IMR-90 (cell line): ENCODE measurements around the gene SSR2. TPM values are rescaled to one million over a fixed set of nuclear protein-coding genes. Genes with fewer than 3 reads are reported as not detected.
A peak's percentile ranks its signal among the peaks of the same experiment; 100 is the strongest.

Experiments
- ATAC-seq: fragments of 200-7000 bp; cut with Tn5 transposase; 2 replicates; pipeline ENCODE4 v1.9.1; 2020; ENCODE audit warnings: low read depth, mild to moderate bottlenecking, moderate library complexity
- BruUV-seq: library from RNA; stranded (reverse); fragments of 400-500 nt; replicated peaks from 2 replicates; lab custom pipeline; 2021; lab: Mats Ljungman, UMichigan
- CTCF ChIA-PET: fragments of 300-600 bp; formaldehyde crosslinking; extraction: SDS; loops from one replicate; lab custom pipeline; 2021; ENCODE audit warnings: antibody characterized with exemption; lab: Yijun Ruan, JAX
- POLR2A ChIA-PET: fragments of 300-600 bp; sonication (Branson Sonifier 250); formaldehyde crosslinking; loops from one replicate; lab custom pipeline; 2022; ENCODE audit warnings: antibody characterized with exemption; ENCODE audit not compliant: unreplicated experiment; lab: Charles Lee
- DNase-seq: peaks from one replicate; pipeline ENCODE4 v3.0.0; 2013
- H2AFZ ChIP-seq: replicated peaks from 2 replicates; pipeline ENCODE3; 2013; ENCODE audit warnings: low read length, mild to moderate bottlenecking; ENCODE audit not compliant: poor library complexity
- H2AK5ac ChIP-seq: 2 replicates; pipeline ENCODE4 v1.6.1; 2013; ENCODE audit warnings: low read depth, low read length, inconsistent platforms
- H2AK9ac ChIP-seq: replicated peaks from 2 replicates; pipeline ENCODE3; 2013; ENCODE audit warnings: mild to moderate bottlenecking, low read depth, low read length, moderate library complexity; ENCODE audit not compliant: poor library complexity
- H2BK120ac ChIP-seq: 2 replicates; pipeline ENCODE4 v1.6.1; 2013; ENCODE audit warnings: low read depth, low read length, inconsistent platforms
- H2BK15ac ChIP-seq: 3 replicates; pipeline ENCODE4 v1.6.1; 2013; ENCODE audit warnings: low read depth, low read length, inconsistent platforms
- H2BK20ac ChIP-seq: 2 replicates; pipeline ENCODE4 v1.6.1; 2013; ENCODE audit warnings: low read depth, mild to moderate bottlenecking, inconsistent platforms, low read length, moderate library complexity
- H2BK5ac ChIP-seq: 2 replicates; pipeline ENCODE4 v1.6.1; 2013; ENCODE audit warnings: mild to moderate bottlenecking, low read depth, low read length, inconsistent platforms; ENCODE audit not compliant: poor library complexity, severe bottlenecking
- H3K14ac ChIP-seq: replicated peaks from 2 replicates; pipeline ENCODE4 v1.6.1; 2013; ENCODE audit warnings: low read depth, low read length, inconsistent platforms
- H3K18ac ChIP-seq: 2 replicates; pipeline ENCODE4 v1.6.1; 2013; ENCODE audit warnings: low read depth, low read length, control low read depth
- H3K23ac ChIP-seq: 2 replicates; pipeline ENCODE4 v1.6.1; 2013; ENCODE audit warnings: low read depth, low read length, inconsistent platforms
- H3K27ac ChIP-seq: 2 replicates; pipeline ENCODE4 v1.5.1; 2013; ENCODE audit warnings: mild to moderate bottlenecking, control low read depth, low read length; ENCODE audit not compliant: insufficient read depth
- H3K27me3 ChIP-seq: 2 replicates; pipeline ENCODE4 v1.6.1; 2013; ENCODE audit warnings: low read length; ENCODE audit not compliant: control insufficient read depth, insufficient read depth
- H3K36me3 ChIP-seq: 2 replicates; pipeline ENCODE4 v1.6.1; 2013; ENCODE audit warnings: low read length, mixed read lengths; ENCODE audit not compliant: control insufficient read depth, insufficient read depth
- H3K4ac ChIP-seq: 2 replicates; pipeline ENCODE4 v1.6.1; 2013; ENCODE audit warnings: low read depth, low read length, inconsistent platforms
- H3K4me1 ChIP-seq: 2 replicates; pipeline ENCODE4 v1.6.1; 2013; ENCODE audit warnings: low read length, mixed read lengths; ENCODE audit not compliant: control insufficient read depth, insufficient read depth
- H3K4me2 ChIP-seq: 2 replicates; pipeline ENCODE4 v1.6.1; 2013; ENCODE audit warnings: low read depth, mild to moderate bottlenecking, control low read depth, low read length, moderate library complexity
- H3K4me3 ChIP-seq: 2 replicates; pipeline ENCODE4 v1.5.1; 2013; ENCODE audit warnings: low read depth, mild to moderate bottlenecking, control low read depth, low read length, moderate library complexity; ENCODE audit not compliant: insufficient read depth
- H3K56ac ChIP-seq: 2 replicates; pipeline ENCODE4 v1.6.1; 2013; ENCODE audit warnings: low read length, inconsistent platforms; ENCODE audit not compliant: insufficient read depth; ENCODE audit errors: extremely low read depth
- H3K79me1 ChIP-seq, 2 experiments: 2 replicates each; pipeline ENCODE4 v1.6.1; 2013; ENCODE audit warnings: low read length in 2 of 2, inconsistent platforms in 1 of 2, low read depth in 1 of 2
- H3K9ac ChIP-seq: 2 replicates; pipeline ENCODE4 v1.6.1; 2013; ENCODE audit warnings: low read depth, low read length, control low read depth
- H3K9me1 ChIP-seq: 2 replicates; pipeline ENCODE4 v1.6.1; 2013; ENCODE audit warnings: low read length, inconsistent platforms; ENCODE audit not compliant: insufficient read depth
- H3K9me3 ChIP-seq: 2 replicates; pipeline ENCODE4 v1.6.1; 2013; ENCODE audit warnings: low read length; ENCODE audit not compliant: control insufficient read depth, insufficient read depth
- H4K20me1 ChIP-seq: 2 replicates; pipeline ENCODE4 v1.6.1; 2013; ENCODE audit warnings: low read length, inconsistent platforms; ENCODE audit not compliant: insufficient read depth
- H4K5ac ChIP-seq: 2 replicates; pipeline ENCODE4 v1.6.1; 2013; ENCODE audit warnings: mild to moderate bottlenecking, low read depth, low read length, control low read depth
- H4K8ac ChIP-seq, 2 experiments: 2 replicates each; pipeline ENCODE4 v1.6.1; 2013; ENCODE audit warnings: low read depth in 2 of 2, low read length in 2 of 2, control low read depth in 1 of 2, inconsistent platforms in 1 of 2
- H4K91ac ChIP-seq: 2 replicates; pipeline ENCODE4 v1.6.1; 2013; ENCODE audit warnings: low read depth, low read length, inconsistent platforms; ENCODE audit not compliant: insufficient read depth
- BHLHE40 ChIP-seq: fragments of 150-350 bp; IDR thresholded peaks from 2 replicates; pipeline ENCODE4 v1.6.1; 2016; ENCODE audit warnings: mild to moderate bottlenecking, low read depth, low read length
- CEBPB ChIP-seq: IDR thresholded peaks from 2 replicates; pipeline ENCODE4 v1.6.1; 2012; ENCODE audit warnings: low read depth, low read length, improper control_type of control experiment
- MAFK ChIP-seq: IDR thresholded peaks from 2 replicates; pipeline ENCODE4 v1.6.1; 2012; ENCODE audit warnings: low read depth, low read length, improper control_type of control experiment
- MAZ ChIP-seq: IDR thresholded peaks from 2 replicates; pipeline ENCODE4 v1.6.1; 2012; ENCODE audit warnings: low read depth, mild to moderate bottlenecking, low read length, improper control_type of control experiment, moderate library complexity, borderline replicate concordance
- NFE2L2 ChIP-seq: fragments of 150-350 bp; IDR thresholded peaks from 2 replicates; pipeline ENCODE4 v1.6.1; 2016; ENCODE audit warnings: low read depth, mild to moderate bottlenecking, low read length
- POLR2A ChIP-seq: IDR thresholded peaks from 2 replicates; pipeline ENCODE4 v1.6.1; 2012; ENCODE audit warnings: mild to moderate bottlenecking, low read depth, low read length
- RAD21 ChIP-seq: IDR thresholded peaks from 2 replicates; pipeline ENCODE4 v1.6.1; 2012; ENCODE audit warnings: low read length, improper control_type of control experiment
- SMC3 ChIP-seq: fragments of 150-350 bp; IDR thresholded peaks from 2 replicates; pipeline ENCODE4 v1.6.1; 2016; ENCODE audit warnings: low read depth, mild to moderate bottlenecking, antibody characterized with exemption, low read length, moderate library complexity
- USF2 ChIP-seq: fragments of 150-350 bp; IDR thresholded peaks from 2 replicates; pipeline ENCODE4 v1.6.1; 2017; ENCODE audit warnings: mild to moderate bottlenecking, antibody characterized with exemption, low read length, low read depth
- WGBS, 2 experiments: methylation state at CpG; one replicate each; pipeline versions ENCODE4 v1.1.5 to v1.1.7; 2013; ENCODE audit warnings: missing lambda C conversion rate in 2 of 2; ENCODE audit not compliant: insufficient read length in 1 of 2; ENCODE audit errors: extremely low coverage in 2 of 2; 5-methylcytosine and 5-hydroxymethylcytosine counted together
- dilution Hi-C: fragments of 300-500 bp; cut with HindIII; formaldehyde crosslinking; loops from one replicate; pipeline ENCODE4 v1.14.3; 2018; ENCODE audit warnings: low sequenced_read_pairs; ENCODE audit not compliant: unreplicated experiment
- in situ Hi-C: fragments of 300-500 bp; cut with MboI; formaldehyde crosslinking; loops from 3 replicates; pipeline ENCODE4 v1.14.3; 2019; ENCODE audit warnings: low sequenced_read_pairs, inconsistent platforms, mixed read lengths
- intact Hi-C: fragments of 100-400 bp; cut with micrococcal nuclease; formaldehyde crosslinking; loops from 2 replicates; pipeline ENCODE4 v1.10.0; 2022
- polyA plus RNA-seq, 3 experiments: library from polyadenylated mRNA; depleted of rRNA; stranded (reverse); fragments of >200 nt; gene quantifications; 2 replicates each; pipeline ENCODE4 v1.2.3, GENCODE V29; 2012; ENCODE audit warnings: low replicate concordance in 1 of 3
- total RNA-seq: library from RNA; depleted of rRNA; stranded (reverse); fragments of >200 nt; gene quantifications from 2 replicates; pipeline ENCODE4 v1.2.3, GENCODE V29; 2012
- TF ChIP-seq, protein P1 (sequence below): fragments of 150-350 bp; IDR thresholded peaks from 2 replicates; pipeline ENCODE4 v1.6.1; 2016; ENCODE audit warnings: low read depth, mild to moderate bottlenecking, low read length, moderate library complexity, borderline replicate concordance

Gene SSR2
- total and polyA plus RNA-seq, 2 of the 4 experiments (the other 2 are of a cell fraction) = 553 to 1,264 TPM

- POLR2A ChIA-PET = no interaction called here
- Histone ChIP-seq H3K79me1 (no peaks in the 10 kb centered on the region), H4K5ac (no peak overlapping the region), H2BK15ac (no peak overlapping the region), H3K9me3 (no peaks in the 10 kb centered on the region), H3K4me3 (no peak overlapping the region), H2AK5ac (no peak overlapping the region), H3K27ac (no peak overlapping the region), H3K9me1 (peaks cover 2% of the 10 kb centered on the region; the same call in 1 of the 2 replicates), H3K9ac (no peak overlapping the region), H3K36me3 (no peaks in the 10 kb centered on the region; the same call in 1 of the 2 replicates), H3K23ac (no peak overlapping the region), H3K4me1 (peaks cover 4% of the 10 kb centered on the region), H3K56ac (no peak overlapping the region), H2AFZ (no peak overlapping the region), H2BK5ac (no peak overlapping the region), H4K20me1 (no peaks in the 10 kb centered on the region), H3K4ac (no peak overlapping the region), H4K91ac (no peak overlapping the region), H2BK20ac (no peak overlapping the region), H3K4me2 (no peak overlapping the region), H2BK120ac (no peak overlapping the region), H2AK9ac (peak overlapping the region; percentile 61), H3K14ac (no peak overlapping the region), H3K27me3 (no peaks in the 10 kb centered on the region), H3K18ac (no peak overlapping the region), H4K8ac (no peak overlapping the region)
- intact Hi-C loops (no loop called here), dilution Hi-C loops (no loop called here), in situ Hi-C loops (loop anchor here (5.0 kb wide), 1 partner anchor 130 kb away; no protein-coding TSS in a partner anchor)
- CTCF ChIA-PET = interaction anchor here (0.9 kb wide), 1 partner anchor 43 kb away, joined by 3 read pairs; no protein-coding TSS in a partner anchor
- WGBS, 2 experiments = 33% methylated on average over 1 of the region's 2 CpGs; no CpG with 5 or more reads in 1 of the 2 experiments
- DNase-seq (peak; percentile 30), ATAC-seq (no peak)
- TF ChIP-seq SMC3 = no peak
- TF ChIP-seq CEBPB = no peak
- TF ChIP-seq, protein P1, sequence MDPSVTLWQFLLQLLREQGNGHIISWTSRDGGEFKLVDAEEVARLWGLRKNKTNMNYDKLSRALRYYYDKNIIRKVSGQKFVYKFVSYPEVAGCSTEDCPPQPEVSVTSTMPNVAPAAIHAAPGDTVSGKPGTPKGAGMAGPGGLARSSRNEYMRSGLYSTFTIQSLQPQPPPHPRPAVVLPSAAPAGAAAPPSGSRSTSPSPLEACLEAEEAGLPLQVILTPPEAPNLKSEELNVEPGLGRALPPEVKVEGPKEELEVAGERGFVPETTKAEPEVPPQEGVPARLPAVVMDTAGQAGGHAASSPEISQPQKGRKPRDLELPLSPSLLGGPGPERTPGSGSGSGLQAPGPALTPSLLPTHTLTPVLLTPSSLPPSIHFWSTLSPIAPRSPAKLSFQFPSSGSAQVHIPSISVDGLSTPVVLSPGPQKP = no peak
- TF ChIP-seq MAFK = no peak
- TF ChIP-seq NFE2L2 = no peak
- TF ChIP-seq USF2 = no peak
- TF ChIP-seq POLR2A = no peak
- TF ChIP-seq MAZ = no peak
- TF ChIP-seq RAD21 = no peak
- no peak for TF ChIP-seq BHLHE40
- BruUV-seq = no TSS peak
These were observed 46.5 kb upstream of the SSR2 start for GRCh38 chr1:156067262-156067661.
